Activated naive CD4-positive, alpha-beta T cell (primary cell): ENCODE data around the gene BTBD9.
"Not testable (repeated sequence)": the region's sequence is repeated elsewhere in the genome, so short reads cannot be mapped to it uniquely, and the experiment has no call there.

Experiments used
- DNase-seq, 4 experiments: peaks; one replicate each; lab custom pipeline; 2025; lab: John Stamatoyannopoulos, UW

Gene BTBD9

GRCh38 chr6:38648629-38649028 is 8.9 kb upstream of the BTBD9 start:
- DNase-seq: no peak

GRCh38 chr6:38646166-38646878 is 6.6 kb upstream of the BTBD9 start:
- DNase-seq: no peak

DNA sequence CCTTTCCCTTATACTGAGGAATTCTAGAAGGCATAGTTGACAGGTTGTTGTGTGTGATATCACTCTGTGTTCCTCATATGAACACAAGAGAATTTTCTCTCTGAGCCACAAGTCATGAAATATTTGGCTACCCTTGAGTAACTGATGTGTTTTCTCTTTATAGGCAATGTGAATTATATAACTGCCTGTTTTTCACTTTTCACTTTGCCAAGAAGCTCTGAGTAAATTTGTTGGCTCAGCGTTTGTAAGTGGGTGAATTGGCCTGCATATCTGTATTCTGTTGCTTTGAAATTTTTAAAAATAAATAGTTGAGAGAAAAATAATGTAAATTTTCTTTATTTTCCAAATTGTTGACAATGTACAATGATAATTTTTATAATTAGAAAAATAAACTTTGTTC is 5.2 kb upstream of the BTBD9 start:
- DNase-seq: no peak

GRCh38 chr6:38640216-38640909 is 634 bp upstream of the BTBD9 start:
- DNase-seq: no peak

DNA sequence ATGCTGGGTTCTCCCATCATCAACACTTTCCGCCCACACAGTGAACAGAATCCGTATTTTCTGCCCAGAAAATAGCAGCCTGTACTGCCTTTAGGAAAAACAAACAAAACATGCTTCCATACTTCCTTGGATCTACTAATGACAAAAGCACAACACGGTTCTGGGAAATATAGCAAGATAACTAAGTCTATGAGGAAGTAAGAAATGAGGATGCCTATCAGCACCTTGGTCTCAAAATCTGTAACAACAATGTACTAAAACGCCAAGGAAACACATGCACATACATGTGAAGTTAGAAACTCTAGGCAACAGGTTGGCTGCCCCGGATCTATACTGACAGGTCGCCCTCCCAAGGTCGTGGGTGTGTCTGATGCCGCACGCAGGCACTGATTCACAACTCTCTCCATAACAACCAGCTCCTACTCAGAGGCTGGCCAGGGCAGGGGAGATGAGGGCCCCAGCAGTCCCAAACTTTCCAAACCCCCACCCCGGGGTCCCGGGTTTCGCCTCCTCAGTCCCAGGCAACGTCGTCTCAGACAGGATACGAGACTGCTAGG is 710 bp downstream of the BTBD9 start:
- peak; percentile 10 to 59 (median 37) for DNase-seq

DNA sequence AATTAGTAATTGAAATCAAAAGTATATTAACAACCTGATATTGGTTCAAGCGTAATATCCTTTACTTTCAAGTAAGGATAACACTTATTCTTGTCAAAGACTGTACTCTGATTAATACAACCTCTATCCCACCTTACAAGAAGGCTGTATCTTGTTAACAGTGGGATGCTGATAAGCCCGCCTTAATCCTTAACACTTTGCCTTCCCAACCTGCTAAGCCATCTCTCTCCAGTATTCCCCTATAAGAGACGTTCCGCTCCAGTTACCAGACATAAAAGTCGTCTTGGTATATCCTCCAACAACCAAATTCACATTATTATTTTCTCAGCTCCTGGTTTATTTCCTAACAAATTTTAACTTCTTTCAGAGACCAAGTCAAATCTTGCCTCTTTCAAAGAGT is 2.0 kb downstream of the BTBD9 start:
- DNase-seq: no peak

DNA sequence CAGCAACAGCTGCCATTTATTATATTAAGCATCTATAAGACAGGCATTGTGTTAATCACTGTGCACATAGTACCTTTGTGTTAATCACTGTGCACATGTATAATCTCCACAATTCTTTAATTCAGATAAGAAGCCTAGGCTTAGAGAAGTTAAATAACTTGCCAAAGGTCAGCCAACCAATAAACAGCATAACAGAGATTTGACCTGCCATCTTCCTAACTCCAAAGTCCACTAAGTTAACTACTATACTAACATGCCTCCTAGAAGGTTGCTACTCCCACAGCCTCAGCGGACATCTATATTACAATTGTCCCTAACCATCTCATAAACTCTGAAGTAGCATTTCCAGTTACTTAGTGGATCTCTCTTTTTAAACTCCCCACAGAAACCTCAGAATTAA is 3.7 kb downstream of the BTBD9 start:
- no peak for DNase-seq

GRCh38 chr6:38634518-38634917 is 5.2 kb downstream of the BTBD9 start:
- no peak for DNase-seq

DNA sequence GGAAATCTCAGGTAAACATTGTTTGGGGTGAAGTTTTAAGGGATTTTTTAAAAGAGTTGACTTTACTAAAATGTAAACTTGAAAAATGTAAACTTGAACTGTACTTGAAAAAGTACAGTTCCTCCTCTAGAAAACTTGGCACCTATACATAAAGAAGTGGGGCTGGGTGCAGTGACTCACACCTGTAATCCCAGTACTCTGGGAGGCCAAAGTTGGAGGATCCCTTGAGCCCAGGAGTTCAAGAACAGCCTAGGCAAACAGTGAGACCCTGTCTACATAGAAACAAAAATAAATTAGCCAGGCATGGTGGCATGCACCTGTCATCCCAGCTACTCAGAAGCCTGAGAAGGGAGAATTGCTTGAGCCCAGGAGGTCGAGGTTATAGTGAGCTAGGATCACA is 7.2 kb downstream of the BTBD9 start:
- DNase-seq: no peak

DNA sequence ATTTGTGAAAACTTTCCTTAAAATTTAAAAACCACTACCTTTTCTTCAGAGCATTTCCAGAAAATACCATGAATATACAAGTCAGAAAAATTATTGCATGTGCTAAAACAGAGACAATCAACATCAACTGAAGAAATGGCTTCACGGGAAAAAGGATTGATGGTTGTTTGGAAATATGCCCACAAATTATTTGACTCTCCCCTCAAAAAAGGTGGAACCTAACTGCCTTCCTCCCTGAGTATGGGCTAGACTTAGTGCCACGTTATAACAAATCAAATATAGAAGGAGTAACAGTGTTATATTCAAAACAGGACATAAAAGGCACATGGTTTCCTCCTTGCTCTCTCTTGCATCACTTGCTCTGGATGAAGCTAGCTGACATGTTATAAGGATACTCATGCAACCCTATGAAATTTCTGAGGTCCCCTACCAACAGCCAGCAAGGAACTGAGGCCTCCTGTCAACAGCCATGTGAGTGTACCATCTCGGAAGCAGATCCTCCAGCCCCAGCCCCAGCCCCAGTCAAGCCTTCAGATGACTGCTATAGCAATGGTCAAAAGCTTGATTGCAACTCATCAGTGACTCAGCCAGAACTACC is 8.4 kb downstream of the BTBD9 start:
- DNase-seq: no peak

- no peak for DNase-seq
Observed at GRCh38 chr6:38625217-38625616, 14.5 kb downstream of the BTBD9 start.

DNA sequence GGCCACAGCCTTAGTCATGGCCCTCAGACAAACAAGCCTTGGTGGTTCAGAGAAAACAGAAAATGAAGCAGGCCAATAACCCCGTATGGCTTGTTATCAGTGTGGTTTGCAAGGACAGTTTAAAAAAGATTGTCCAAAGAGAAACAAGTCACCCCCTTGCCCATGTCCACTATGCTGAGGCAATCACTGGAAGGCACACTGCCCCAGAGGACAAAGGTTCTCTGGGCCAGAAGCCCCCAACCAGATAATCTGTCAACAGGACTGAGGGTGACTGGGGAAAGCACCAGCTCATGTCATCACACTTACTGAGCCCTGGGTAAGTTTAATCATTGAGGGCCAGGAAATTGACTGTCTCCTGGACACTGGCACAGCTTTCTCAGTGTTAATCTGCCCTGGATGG is 20.4 kb downstream of the BTBD9 start:
- not testable (repeated sequence) for DNase-seq

DNA sequence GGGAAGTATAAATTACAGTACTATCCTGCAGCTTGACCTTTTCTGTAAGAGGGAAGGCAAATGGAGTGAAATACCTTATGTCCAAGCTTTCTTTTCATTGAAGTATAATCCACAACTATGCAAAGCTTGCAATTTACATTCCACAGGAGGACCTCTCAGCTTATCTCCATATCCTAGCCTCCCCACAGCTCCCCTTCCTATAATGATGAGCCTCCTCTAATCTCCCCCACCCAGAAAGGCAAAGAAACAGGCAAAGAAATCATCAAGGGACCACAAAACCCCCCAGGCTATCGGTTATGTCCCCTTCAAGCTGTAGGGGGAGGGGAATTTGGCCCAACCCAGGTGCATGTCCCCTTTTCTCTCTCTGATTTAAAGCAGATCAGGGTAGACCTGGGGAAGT is 21.4 kb downstream of the BTBD9 start:
- not testable (repeated sequence) for DNase-seq

DNA sequence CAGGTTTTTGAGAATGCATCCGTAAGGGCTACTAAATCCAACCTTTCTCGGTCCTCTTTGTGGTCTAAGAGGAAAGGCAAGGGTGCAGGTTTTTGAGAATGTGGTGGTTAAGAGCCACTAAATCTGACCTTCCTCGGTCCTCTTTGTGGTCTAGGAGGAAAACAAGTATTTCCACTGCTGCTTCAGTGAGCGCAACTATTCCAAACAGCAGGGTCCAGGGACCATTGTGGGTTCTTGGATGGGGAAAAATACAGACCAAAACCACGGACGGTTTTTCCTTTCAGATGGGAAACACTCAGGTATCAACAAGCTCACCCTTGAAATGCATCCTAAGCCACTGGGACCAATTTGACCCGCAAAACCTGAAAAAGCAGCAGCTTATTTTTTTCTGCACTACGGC is 21.9 kb downstream of the BTBD9 start:
- DNase-seq: no peak

DNA sequence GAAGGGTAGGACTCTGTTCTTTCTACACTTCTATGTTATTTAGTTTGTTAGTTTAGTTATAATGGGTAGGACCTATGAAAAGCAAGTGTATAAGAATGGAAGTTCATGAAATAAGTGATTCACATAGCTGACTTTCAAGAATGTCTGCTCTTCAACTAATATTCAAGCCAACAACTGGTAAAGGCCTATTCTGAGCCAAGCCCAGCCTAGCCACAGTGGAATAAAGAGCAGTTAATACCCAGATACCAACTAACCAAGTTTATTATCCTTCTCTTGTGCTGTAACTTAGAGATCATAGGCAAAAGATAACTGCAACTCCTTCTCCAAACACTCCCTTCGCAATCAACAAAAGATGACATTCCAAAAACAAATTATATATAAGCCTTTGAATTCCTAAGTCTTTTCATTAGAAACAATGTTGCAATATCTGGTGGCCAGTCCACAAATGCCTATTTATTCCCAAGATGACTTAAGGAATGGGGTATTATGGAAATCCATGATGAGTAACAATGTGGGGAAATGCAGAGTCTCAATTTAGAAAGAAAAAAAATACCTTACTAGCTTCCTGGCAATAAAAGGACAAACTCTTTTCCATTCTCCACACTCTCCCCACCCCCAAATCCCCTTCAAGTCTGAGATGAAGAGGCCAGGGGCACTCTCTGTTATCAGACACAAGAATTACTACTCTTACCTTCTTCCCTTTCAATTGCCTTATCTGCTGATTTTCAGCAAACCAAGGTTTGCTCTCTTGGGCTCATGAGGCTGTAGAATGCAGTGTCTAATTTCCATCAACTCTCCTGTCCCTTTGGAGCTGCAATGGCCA is 27.4 kb downstream of the BTBD9 start:
- DNase-seq: no peak

- DNase-seq: no peak
Observed at GRCh38 chr6:38610050-38610625, 29.6 kb downstream of the BTBD9 start.

DNA sequence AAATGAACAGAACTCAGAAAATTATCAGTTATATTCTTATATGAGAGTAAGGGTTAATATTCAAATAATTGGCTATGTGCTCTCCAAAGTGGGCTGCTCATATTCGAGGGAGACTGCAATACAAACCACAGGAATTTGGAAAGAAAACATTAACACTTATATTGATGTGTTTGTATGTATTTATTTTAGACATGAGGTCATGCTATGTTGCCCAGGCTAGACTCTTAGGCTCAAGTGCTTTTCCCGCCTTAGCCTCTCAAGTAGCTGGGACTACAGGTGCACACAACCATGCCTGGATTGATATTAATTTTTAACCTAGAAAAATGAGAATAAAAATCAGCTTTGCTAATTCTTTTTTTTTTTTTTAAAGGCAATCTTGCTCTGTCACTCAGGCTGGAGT is 35.0 kb downstream of the BTBD9 start:
- no peak for DNase-seq

DNA sequence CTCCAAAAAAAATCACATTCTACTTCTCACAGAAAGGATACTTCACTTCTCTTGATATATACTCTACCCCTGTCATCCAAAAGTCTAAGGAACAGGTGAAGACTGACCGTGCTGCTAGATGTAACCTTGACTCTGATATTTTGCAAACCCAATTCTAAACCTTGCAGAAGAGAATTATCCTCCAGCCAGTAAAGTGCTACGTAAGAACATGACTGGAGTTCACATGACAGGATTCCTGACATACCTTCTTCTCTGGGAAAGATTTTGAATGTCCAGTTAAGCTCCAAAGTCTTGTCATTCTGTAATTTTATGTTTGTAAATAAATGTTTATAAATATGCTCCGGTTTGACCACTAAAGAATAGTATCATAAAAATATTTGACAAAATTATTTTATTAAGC is 35.8 kb downstream of the BTBD9 start:
- no peak for DNase-seq

- DNase-seq: no peak
Observed at GRCh38 chr6:38603496-38603895, 36.2 kb downstream of the BTBD9 start.

- DNase-seq: no peak
Observed at GRCh38 chr6:38599966-38600550, 39.7 kb downstream of the BTBD9 start.

DNA sequence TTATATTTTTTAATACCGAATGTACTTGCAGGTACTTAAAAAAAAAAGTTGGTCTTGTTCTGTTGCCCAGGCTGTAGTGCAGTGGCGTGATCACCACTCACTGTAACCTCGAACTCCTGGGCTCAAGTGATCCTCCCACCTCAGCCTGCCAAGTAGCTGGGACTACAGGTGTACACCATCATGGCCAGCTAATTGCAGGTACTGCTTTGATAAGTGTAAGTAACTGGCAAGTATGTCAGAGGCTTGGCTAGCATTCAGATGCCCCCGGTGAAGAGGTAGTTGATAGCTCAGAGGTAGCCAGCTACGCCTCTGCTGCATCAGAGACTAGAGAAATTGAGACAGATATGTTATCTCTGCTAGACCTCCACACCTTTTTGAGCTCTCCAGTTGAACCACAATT is 40.5 kb downstream of the BTBD9 start:
- DNase-seq: no peak
